HG03558 (cell line): Measurements from ENCODE around the gene PTTG1IP.

Experiments used
- ATAC-seq: cut with Tn5 transposase; IDR thresholded peaks from one replicate; pipeline ENCODE4 v1.9.1; 2021; ENCODE audit warnings: moderate number of reproducible peaks; ENCODE audit not compliant: unreplicated experiment; ENCODE audit errors: extremely low read depth

Gene PTTG1IP

GRCh38 chr21:44849616-44850130 lies 23.8 kb downstream of the PTTG1IP start:
- no peak for ATAC-seq

- no peak for ATAC-seq
Measured at GRCh38 chr21:44848821-44849521, 24.5 kb downstream of the PTTG1IP start.

- no peak for ATAC-seq
Measured at GRCh38 chr21:44847261-44848056, 26.0 kb downstream of the PTTG1IP start.

DNA sequence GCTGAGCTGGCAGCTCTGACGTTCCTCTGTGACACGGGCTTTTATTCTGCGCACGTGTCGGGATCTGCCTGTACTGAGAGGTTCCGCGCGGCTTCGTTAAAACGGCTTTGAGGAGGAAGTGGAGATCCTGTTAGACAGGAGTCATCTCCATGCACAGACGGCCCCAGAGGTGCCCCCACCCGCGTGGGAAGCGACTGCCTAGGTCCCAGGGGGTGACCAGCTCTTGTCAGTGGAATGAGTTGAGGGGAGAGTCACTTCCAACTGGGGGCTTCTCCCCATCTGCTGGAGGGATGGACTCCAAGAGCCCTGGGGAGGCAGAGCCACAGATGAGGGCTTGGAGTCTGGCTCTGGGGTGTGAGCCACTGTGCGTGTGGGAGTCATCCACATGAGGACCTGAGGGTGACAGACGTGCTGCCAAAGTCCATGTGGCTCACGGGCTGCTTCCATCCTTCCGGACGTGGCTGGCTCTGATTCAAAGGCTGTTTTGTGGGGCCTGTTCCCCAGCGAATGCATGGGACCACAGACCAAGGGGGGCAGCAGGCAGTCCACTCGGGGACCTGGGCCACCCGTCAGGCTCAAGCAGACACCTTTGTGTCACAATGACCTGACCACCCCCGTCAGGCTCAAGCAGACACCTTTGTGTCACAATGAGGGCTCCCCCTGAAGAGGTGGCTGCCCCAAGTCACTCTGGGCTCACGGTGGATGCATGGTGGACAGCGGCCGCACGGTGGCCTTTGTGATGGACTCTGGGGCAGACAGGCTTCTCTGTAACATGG lies 26.8 kb downstream of the PTTG1IP start:
- no peak for ATAC-seq

- ATAC-seq: no peak
Measured at GRCh38 chr21:44846224-44846484, 27.3 kb downstream of the PTTG1IP start.

- no peak for ATAC-seq
Measured at GRCh38 chr21:44845418-44846223, 27.9 kb downstream of the PTTG1IP start.

DNA sequence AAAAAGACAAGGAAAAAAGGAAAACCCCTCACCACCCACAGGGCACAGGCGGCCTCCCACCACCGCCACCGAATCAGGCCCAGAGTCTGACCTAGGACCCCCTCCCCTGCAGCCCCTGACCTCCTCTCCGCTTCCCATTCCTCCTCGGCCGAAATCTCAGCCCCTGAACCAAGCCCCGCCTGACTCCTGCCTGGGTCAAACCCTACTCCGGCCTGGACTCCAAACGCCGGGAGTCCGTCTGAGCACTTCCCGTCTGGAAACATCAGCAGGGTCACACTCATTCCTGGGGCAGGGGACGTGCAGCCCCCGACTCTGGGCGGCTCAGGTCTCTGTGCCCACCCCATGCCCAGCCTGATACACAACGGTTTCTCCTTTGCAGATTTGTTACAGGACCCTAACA lies 29.2 kb downstream of the PTTG1IP start:
- ATAC-seq: no peak

DNA sequence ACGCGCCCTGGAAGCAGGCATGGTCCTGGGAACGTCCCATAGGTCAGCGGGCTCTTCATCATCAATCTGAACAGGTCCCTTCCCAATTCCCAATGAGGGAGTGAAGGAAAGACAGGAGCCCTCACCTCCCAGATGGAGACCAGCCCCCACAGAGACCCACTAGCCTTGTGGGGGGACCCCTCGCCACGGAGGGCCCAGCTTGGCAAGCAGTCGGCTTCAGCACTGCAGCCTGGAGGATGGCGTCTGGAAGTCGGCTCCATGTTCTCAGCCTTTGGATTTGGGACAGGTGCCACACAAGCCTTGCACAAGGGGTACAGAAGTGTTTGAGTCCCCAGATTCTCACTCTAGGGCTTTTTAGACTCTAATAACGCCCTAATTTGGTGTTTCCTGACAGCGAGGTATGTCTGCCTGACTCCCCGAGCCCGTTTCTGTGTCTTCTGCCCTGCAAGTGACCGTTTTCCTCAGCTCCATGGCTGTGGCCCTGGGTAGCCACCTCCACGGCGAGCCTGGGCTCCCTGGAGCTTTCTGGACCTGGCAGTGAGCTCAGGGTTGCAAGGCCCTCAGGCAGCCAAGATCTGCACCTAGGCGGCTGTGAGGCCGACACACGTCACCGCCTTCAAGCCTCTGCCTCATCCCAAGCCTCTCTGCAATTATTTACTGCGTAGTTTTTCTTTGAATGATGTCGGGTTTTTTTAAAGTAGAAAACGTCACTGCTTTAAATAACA lies 30.6 kb downstream of the PTTG1IP start:
- ATAC-seq: no peak

GRCh38 chr21:44842087-44842486 lies 31.4 kb downstream of the PTTG1IP start:
- ATAC-seq: no peak

GRCh38 chr21:44840771-44841170 lies 32.7 kb downstream of the PTTG1IP start:
- ATAC-seq: no peak

DNA sequence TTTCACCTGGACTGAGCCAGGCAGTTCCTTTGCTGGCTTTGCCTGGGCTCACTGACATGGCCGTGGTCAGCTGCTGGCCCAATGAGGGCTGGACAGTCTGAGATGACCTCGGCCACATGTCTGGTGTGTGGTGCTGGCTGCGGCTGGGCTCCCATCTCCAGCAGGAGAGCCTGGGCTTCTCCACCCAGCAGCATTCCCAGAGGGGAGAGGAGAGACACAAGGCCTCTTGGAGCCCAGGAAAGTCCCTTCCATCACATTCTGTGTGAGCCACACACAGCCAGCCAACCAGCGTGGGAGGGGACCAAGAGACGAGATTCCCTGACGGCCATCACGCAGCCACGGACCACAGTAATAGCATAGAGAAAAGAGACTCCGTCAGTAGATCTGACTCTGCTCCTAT lies 34.5 kb downstream of the PTTG1IP start:
- no peak for ATAC-seq

DNA sequence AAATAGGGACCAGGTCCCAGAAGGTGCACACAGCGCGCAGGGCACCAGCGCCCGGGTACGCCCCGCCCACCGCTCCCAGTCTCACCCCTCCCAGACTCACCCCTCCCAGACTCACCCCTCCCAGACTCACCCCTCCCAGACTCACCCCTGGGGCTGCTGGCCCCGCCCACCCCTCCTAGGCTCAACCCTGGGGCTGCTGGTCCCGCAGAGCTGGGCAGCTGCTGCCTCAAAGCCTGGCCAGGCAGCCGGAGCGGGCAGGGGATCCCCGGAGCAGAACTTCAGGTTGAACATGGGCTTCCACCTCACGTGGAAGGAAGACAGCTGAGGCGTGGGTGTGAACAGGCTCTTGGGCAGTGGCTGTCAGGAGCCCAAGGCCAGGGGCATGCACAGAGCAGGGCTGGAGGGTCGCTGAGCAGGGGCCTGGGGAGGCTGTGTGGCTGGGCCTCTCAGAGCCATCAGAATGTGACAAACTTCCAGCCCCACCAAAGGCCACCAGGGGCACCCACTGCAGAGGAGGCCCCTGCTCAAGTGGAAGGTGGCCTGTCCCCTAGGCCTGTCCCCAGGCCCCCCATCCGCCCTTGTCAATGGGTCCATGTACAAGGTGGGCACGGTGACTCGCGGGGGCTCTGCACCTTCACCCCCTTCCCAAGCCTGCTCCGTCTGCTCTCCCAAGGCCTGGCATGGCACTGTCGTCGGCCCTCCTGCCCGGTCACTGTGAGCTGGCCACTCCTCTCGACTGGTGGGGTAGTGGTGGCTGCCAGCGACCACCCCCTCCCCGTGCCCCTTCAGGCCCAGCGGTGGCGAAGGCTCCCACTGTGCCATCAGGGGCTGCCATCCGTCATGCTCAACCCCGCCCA lies 35.2 kb downstream of the PTTG1IP start:
- no peak for ATAC-seq

GRCh38 chr21:44837537-44837936 lies 36.0 kb downstream of the PTTG1IP start:
- no peak for ATAC-seq

- no peak for ATAC-seq
Measured at GRCh38 chr21:44836666-44837471, 36.6 kb downstream of the PTTG1IP start.

DNA sequence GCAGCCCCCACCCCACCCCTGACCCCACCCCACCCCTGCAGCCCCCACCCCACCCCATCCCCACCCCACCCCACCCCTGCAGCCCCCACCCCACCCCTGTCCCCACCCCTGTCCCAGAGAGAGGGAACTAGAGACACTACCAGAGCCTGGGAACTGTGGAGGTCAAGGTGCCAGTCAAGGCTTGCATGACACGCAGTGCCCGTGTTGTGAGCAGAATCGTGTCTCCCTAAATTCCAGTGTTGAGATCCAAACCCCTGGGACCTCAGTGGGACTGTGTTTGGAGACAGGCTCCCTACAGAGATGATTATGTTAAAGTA lies 37.2 kb downstream of the PTTG1IP start:
- no peak for ATAC-seq

- no peak for ATAC-seq
Measured at GRCh38 chr21:44835647-44835973, 37.9 kb downstream of the PTTG1IP start.

- no peak for ATAC-seq
Measured at GRCh38 chr21:44834951-44835646, 38.4 kb downstream of the PTTG1IP start.
